SH-SY5Y (cell line): Measurements from ENCODE around the gene LTBP1.

ENCODE experiments used
- GATA2 ChIP-seq: IDR thresholded peaks from 2 replicates; pipeline ENCODE4 v1.6.1; 2011; ENCODE audit warnings: mild to moderate bottlenecking, low read depth, low read length
- GATA3 ChIP-seq: IDR thresholded peaks from 2 replicates; pipeline ENCODE4 v1.6.1; 2011; ENCODE audit warnings: low read depth, mild to moderate bottlenecking, low read length, moderate library complexity

Gene LTBP1

DNA sequence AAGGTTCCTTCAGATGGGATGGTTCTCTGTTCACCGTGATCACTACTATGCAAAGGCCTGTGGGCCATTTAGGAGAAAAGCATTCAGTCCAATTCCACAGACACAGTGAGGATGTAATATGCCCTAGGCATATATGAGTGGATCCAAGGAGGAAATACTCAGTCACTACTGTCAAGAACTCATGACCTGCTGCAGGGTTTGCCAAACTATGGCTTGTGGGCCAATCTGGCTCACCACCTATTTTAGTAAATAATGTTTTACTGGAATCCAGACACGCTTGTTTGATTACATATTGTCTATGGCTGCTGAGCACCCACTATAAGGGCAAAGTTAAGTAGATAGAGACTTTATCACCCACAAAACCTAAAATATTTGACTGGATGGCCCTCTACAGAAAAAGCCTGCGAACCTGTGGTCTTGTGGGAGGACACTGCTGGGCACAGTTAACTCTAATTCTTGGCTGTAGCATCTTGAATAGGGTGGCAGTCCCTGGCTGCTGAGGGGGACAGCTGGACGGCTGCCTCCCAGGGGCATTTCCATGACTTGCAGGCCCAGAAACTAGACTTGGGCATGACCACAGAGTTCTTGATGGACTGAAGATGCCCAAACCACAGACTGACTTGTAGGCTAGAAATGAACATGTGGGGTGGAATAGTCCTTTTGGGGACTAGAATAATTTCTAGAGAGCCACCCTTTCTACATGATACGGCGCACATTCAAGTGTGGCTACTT is 20.6 kb upstream of the LTBP1 start:
- no peak for TF ChIP-seq GATA2
- TF ChIP-seq GATA3: no peak

DNA sequence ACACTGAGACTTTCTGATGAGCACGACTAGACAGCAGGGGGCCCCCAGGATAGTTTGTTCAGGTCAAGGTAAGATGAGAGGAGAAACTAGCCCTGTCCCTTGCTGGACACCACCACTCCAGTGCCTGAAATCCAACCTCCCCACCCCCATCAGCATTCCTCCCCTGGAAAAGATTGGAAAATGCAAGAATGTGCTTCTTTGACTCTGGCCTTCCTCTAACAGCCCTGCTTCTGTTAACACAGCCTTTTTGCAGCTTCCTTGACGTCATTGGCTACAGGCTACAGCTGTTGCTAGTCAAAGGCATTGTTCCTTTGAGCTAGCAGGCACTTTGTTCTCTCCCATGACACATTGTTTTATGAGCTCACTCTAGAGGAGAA is 20.1 kb upstream of the LTBP1 start:
- TF ChIP-seq GATA3: no peak
- TF ChIP-seq GATA2: no peak

DNA sequence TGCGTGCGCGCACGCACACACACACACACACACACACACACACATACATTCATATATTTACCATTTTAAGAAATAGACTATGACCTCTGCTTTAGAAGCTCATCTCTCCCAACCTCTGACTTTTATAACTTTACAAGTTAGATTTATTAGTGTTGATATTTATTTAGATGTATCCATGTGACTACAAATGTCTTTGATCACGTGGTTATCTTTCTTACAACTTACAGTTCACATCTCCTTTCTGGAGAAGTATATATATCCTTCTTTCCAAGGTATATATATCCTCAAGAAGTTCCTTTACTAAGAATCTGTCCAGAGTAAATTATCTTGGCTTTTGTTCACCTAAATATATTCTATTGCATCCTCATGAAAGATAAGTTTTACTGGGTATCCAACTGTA is 16.3 kb upstream of the LTBP1 start:
- no peak for TF ChIP-seq GATA2
- no peak for TF ChIP-seq GATA3

DNA sequence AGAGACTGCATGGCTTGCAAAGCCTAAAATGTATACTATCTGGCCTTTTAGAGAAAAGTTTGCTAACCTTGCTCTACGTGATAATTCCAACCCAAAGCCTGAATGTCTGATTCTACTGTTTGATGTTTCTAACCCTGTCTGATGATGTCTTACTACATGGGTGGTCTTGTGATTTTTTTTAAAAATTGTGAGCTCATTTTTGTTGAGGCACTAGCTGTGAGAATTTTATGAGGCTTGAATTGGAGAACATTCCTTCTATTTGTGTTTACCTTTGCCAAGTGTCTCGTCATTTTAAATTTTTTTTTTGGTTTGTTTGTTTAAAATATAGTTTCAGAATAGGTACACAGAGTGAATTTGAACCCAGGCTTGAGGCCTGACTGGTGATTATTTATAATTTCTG is 15.2 kb upstream of the LTBP1 start:
- TF ChIP-seq GATA3: no peak
- no peak for TF ChIP-seq GATA2

DNA sequence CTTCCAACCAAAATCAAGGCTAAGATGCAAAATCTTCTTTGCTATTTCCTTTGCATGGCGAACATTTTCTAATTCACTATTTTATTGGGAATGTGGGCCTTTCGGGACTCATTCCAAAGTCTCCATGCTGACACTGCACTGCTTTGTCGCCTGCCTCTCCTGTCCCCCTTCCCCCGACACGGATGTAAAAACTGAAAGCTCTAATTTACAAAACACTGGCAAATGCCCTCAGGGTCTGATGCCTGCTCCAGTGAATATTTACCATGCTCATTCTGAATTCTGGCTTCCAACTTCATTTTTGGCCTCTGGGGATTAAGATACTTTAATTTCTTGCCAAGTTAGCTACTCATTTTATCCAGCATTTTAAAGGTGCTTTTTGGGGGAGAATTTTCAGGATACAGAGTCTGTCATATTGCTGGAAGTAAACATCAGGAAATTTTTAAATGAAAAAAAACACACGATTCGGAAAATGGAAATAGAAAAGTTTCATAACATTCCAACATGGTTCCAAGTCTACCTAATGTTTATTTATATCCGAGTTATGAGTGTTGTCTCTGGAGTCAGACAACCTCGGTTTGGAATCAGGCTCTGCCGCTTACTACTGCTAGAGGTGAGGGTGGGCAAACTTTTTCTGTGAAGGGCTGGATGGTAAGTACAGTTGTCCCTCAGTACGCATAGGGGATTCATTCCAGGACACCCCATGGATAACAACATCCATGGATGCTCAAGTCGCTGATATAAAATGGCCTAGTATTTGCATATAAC is 14.6 kb upstream of the LTBP1 start:
- no peak for TF ChIP-seq GATA3
- no peak for TF ChIP-seq GATA2

DNA sequence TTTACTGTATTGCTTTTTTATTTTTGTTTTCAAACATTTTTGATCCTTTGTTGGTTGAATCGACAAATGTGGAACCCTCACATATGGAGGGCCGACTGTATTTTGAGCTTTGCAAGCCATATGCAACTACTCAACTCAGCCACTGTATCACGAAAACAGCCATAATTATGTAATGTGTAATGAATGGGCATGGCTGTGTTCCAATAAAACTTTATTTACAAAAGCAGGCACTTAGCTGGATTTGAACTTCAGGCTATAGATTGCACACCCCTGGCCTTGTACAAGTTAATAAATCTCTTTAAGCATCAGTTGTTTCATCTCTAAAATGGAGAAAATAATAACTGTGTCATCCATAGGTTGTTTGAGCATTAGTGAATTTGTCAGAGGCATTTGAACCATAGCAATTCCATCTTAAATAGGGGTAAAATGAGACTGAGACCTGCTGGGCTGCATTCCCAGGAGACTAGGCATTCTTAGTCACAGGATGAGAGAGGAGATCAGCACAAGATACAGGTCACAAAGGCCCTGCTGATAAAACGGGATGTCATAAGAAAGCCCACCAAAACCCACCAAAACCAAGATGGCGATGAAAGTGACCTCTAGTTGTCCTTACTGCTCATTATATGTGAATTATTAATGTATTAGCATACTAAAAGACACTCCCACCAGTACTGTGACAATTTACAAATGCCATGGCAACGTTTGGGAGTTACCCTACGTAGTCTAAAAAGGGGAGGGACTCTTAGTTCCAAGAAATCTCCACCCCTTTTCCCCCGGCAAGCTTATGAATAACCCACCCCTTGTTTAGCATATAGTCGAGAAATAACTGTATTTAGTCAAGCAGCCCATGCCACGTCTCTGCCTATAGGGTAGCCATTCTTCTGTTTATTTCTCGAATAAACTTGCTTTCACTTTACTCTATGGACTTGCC is 13.7 kb upstream of the LTBP1 start:
- TF ChIP-seq GATA3 (no peak), GATA2 (no peak)

DNA sequence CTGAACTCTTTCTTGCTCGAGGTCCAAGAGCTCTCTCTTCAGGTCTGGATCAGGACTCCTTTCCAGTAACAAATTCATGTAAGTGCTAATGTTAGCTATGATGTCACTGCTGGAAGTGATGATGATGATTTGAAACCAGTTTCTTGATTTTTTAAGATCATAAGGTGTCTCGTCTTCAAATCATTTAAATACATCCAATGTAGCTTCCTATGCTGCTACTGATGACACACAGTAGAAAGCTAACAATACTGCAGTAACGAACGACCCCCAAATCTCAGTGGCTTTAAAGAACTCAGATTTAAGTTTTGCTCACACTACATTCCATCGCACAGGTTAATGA is 13.0 kb upstream of the LTBP1 start:
- TF ChIP-seq GATA2 (no peak), GATA3 (no peak)

DNA sequence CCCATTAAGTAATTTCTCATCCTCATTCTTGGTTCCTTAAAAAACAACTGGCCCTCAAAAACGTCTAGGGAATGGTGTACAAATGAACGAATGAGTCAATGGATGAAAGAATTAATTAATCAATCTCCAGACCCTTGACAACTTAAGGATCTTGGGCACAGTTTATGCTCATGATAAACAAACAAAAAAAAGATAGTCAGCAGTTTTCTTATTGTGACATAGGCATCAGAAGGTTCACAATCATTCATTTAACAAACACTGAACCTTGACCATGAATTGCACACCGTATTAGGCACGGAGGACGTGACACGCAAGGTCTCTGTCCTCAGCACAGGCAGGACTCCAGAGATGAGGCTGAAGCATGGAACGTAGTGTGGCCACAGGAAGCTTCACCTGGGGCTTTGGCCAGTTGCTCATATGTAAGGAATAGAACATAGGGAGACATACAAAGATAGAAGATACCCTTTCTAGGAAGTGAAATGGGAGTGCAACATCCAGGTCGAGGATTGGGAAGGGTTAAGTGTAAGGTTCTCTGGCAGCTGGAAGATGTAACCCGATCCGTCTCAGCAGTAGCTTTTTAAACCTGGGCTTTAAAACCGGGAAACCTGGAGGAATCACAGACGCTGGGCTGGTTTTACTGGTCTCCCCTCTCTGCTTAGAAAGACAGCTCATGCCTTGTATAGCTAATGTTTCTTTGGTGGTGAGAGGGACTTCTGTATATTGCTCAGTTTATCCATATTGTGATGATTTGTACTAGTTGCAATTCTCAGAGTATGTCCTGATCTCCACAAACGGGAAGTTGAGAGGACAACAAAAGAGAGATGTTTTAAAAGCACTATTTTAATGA is 8.9 kb upstream of the LTBP1 start:
- no peak for TF ChIP-seq GATA2
- TF ChIP-seq GATA3: no peak

DNA sequence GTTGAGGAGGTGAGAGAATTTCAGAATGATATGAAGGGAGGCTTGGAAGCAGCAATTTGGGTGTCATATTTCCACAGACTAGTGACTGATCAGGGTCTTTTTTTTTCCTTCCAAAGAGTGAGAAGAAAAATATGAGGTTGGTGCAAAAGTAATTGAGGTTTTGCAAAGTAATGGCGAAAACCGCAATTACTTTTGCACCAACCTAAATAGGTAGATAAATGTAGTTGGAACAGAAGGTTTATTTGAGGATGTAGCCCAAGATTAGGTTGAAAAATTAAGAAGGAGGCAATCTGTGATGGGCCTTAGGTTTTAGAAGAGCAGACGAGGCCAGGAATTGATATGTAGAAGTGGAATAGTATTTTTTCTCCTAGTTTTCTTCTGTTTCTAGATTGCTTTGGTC is 7.8 kb upstream of the LTBP1 start:
- no peak for TF ChIP-seq GATA3
- no peak for TF ChIP-seq GATA2

DNA sequence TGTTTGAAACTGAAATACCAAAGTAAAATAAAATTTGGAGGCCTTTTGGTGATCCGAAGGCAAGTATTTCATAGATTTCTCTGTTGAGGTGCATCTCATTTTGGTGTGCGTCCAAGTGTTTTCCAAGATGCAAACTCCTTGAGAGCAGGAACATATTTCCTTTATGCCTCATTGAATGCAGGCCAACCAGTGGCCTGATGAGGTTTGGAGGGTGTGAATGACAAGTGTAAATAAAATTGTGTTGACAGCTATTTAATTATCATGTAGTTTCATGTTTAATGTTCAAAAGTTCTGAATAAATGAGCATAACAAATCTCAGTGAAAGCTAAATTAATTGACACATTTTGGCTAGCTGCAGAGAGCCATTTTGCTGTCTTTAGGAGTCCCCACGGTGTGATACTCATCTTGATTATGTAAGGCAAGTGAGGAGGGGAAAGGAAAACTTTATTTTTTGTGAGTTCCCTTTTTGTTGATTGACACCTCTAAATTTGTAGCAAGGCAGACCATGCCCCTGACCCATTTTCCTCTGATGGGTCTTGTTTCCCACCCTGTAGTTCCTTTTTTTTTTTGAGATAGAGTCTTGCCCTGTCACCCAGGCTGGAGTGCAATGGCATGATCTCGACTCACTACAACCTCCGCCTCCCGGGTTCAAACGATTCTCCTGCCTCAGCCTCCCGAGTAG is 6.3 kb upstream of the LTBP1 start:
- TF ChIP-seq GATA3: no peak
- no peak for TF ChIP-seq GATA2

DNA sequence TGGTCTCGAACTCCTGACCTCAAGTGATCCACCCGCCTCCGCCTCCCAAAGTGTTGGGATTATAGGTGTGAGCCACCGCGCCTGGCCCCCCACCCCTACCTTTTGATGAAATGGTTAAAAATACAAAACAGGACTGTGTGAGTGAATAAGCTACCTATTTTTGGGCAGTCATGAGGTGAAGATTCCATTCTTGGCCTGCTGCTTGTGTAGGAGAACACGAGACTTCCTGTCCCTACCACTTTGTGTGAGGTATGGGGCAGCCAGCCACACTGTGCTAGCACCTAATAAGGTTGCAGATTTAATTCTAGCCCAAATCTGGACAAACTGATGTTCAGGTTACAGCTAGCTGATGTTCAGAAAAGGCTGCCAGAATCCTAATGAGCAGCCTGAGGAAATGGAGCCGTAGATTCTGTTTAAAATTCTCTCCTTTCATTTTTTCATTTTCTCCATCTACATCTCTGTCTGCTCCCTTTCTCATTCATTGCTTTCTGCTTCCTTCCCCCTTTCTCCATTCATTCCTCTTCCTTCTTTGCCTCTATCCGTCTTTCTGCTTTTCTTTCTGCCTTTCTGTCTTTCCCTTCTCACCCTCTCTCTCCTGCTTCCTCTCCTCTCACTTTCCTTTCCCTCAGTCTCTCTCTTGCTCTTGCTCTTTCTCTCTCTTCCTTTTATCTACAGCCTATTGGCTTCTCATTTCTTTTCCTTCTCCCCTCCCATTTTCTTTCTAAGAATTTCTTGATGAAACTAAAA is 4.6 kb upstream of the LTBP1 start:
- no peak for TF ChIP-seq GATA3
- TF ChIP-seq GATA2: no peak

DNA sequence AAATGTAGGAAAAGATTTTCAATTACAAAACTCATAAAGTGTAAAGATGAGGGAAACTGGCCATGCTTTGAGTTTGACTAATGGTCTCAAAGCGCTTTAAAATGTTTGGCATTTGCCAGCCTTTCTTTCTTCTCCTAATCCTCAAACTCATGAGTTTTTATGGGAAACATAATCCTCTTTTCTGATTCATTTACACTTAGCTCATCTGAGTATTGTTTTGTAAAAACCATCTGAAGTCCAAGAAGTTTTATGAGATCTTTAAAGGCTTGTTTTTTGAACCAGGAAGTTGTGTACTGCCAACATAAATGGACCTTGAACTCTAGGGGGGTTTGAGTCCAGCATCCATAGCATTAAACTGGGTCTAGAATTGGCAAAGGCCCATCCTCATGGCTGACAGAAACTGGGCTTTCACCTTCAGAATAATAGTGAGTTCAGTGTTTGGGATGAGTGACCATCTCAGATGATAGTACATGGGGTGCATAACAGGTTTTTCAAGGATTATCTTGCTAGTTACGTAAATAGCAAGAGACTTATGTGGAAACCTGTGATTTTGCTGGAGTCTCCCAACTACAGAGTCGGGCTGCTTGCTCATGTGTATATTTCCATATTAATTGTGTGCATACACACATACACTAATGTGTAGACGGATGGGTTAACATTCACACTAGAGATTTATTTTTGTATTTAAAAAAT is 3.8 kb upstream of the LTBP1 start:
- TF ChIP-seq GATA3: no peak
- no peak for TF ChIP-seq GATA2
